T-cell (primary cell): ENCODE results near the gene ARSG. TPM values are rescaled to one million over a fixed set of nuclear protein-coding genes. Genes with fewer than 3 reads are reported as not detected.
"Not testable (repeated sequence)": the region's sequence is repeated elsewhere in the genome, so short reads cannot be mapped to it uniquely, and the experiment has no call there.

ENCODE experiments used
- ATAC-seq, 4 experiments: fragments of 200-7000 bp in 3 of 4; fragments of 150-1000 bp in 1 of 4; cut with Tn5 transposase; replicated peaks in 1 of 4; 1 replicate in 3 of 4; 2 replicates in 1 of 4; pipeline ENCODE4 v1.10.0; 2021; ENCODE audit warnings: moderate library complexity in 3 of 4, mild to moderate bottlenecking in 2 of 4, moderate number of reproducible peaks in 1 of 4
- CTCF ChIA-PET, 2 donors: fragments of 300-600 bp; sonication (Branson Sonifier 250); formaldehyde crosslinking; loops; one replicate each; lab custom pipeline; 2022; ENCODE audit warnings: antibody characterized with exemption in 2 of 2; lab: Charles Lee
- POLR2A ChIA-PET, 2 donors: fragments of 300-600 bp; sonication (Branson Sonifier 250); formaldehyde crosslinking; loops; one replicate each; lab custom pipeline; 2022; ENCODE audit warnings: antibody characterized with exemption in 2 of 2; lab: Charles Lee
- DNase-seq, 35 experiments: peaks; one replicate each; pipeline versions ENCODE4 v3.0.0 to v3.0.0-alpha.2; 2013 to 2023
- H3K27ac ChIP-seq: one replicate; pipeline ENCODE4 v1.5.1; 2013; ENCODE audit warnings: low read length
- H3K27me3 ChIP-seq, 2 experiments: replicated peaks in 1 of 2; 1 replicate in 1 of 2; 2 replicates in 1 of 2; pipeline versions ENCODE4 v1.6.1 to v1.7.0; 2013; ENCODE audit warnings: low read length in 1 of 2, mixed read lengths in 1 of 2; ENCODE audit not compliant: control insufficient read depth in 2 of 2, insufficient read depth in 2 of 2; ENCODE audit errors: extremely low read depth in 1 of 2
- H3K36me3 ChIP-seq, 2 donors: 1 replicate in 1 of 2; 2 replicates in 1 of 2; pipeline versions ENCODE4 v1.6.1 to v1.7.0; 2013; ENCODE audit warnings: low read length in 1 of 2; ENCODE audit not compliant: control insufficient read depth in 2 of 2, insufficient read depth in 1 of 2; ENCODE audit errors: extremely low read depth in 1 of 2
- H3K4me1 ChIP-seq, 2 experiments: 1 replicate in 1 of 2; 2 replicates in 1 of 2; pipeline versions ENCODE4 v1.6.1 to v1.7.0; 2013; ENCODE audit warnings: low read length in 2 of 2, mixed read lengths in 1 of 2; ENCODE audit not compliant: insufficient read depth in 2 of 2, control insufficient read depth in 1 of 2; ENCODE audit errors: extremely low read depth in 1 of 2
- H3K4me3 ChIP-seq, 2 donors: 1 replicate in 1 of 2; 2 replicates in 1 of 2; pipeline versions ENCODE4 v1.5.1 to v1.7.0; 2013; ENCODE audit warnings: mild to moderate bottlenecking in 2 of 2, low read length in 1 of 2, moderate library complexity in 1 of 2; ENCODE audit not compliant: control insufficient read depth in 1 of 2; ENCODE audit errors: extremely low read depth in 1 of 2
- H3K9me3 ChIP-seq: 2 replicates; pipeline ENCODE4 v1.7.0; 2013
- H3K27ac Mint-ChIP-seq, 2 donors: one replicate each; pipeline ENCODE4 v1.8.0; 2020 to 2021; ENCODE audit warnings: mild to moderate bottlenecking in 2 of 2, mixed read lengths in 2 of 2
- H3K27me3 Mint-ChIP-seq, 2 donors: one replicate each; pipeline ENCODE4 v1.8.0; 2021 to 2022; ENCODE audit warnings: mixed read lengths in 2 of 2
- H3K36me3 Mint-ChIP-seq: one replicate; pipeline ENCODE4 v1.8.0; 2021; ENCODE audit warnings: mixed read lengths
- H3K4me1 Mint-ChIP-seq, 3 donors: one replicate each; pipeline ENCODE4 v1.8.0; 2020 to 2022; ENCODE audit warnings: mixed read lengths in 3 of 3, mild to moderate bottlenecking in 1 of 3
- H3K4me3 Mint-ChIP-seq, 3 donors: one replicate each; pipeline ENCODE4 v1.8.0; 2020 to 2022; ENCODE audit warnings: mild to moderate bottlenecking in 3 of 3, mixed read lengths in 3 of 3, moderate library complexity in 3 of 3
- H3K9me3 Mint-ChIP-seq, 3 donors: one replicate each; pipeline ENCODE4 v1.8.0; 2020 to 2022; ENCODE audit warnings: mixed read lengths in 3 of 3
- WGBS: methylation state at CpG from one replicate; pipeline ENCODE4 v1.1.5; 2013; ENCODE audit warnings: missing lambda C conversion rate; ENCODE audit not compliant: insufficient coverage; 5-methylcytosine and 5-hydroxymethylcytosine counted together
- total RNA-seq, 35 experiments: library from RNA in 6 of 35; stranded (reverse) in 6 of 35; fragments of 120-200 nt in 1 of 35; gene quantifications; one replicate each; pipeline versions ENCODE4 v1.2.1 to v1.2.4 and lab custom pipeline; 2013 to 2026

Gene ARSG
- total RNA-seq, 5 donors from 2014 or later (not counting 1 experiment from before 2014, with no cell fraction given), result 14.5 to 22.9 (median 17.8) TPM

DNA sequence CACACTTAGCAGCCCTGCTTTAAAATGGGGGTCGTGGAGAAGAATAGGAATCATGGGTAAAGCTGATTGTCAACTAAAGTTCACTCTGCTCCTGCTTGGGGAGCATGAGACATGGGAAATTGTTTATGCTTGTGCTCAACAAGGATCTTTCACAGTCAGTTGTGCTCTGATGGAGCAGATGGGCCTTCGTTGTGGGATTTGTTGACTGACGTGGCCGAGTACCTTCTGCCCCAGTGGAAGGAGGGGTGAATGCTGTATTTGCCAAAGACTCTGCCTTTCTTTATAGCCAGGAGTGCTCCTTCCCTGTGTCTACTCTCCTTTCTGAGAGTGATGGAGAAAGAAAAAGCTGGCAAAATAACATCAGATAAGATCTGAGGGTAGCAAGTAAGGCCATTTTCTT is 11.4 kb downstream of the ARSG start:
- ChIA-PET POLR2A (no interaction called here), CTCF (no interaction called here)
- ATAC-seq (no peak), DNase-seq (no peak)
- Histone ChIP-seq H3K4me3 (no peak overlapping the region), H3K9me3 (no peaks in the 10 kb centered on the region), H3K27me3 (no peaks in the 10 kb centered on the region), H3K27ac (no peak overlapping the region), H3K36me3 (no peaks in the 10 kb centered on the region), H3K4me1 (peaks cover 9 to 18% of the 10 kb centered on the region in 2 experiments)
- Mint-ChIP-seq H3K27me3 (no peaks in the 10 kb centered on the region), H3K36me3 (peaks cover 8% of the 10 kb centered on the region), H3K27ac (peak overlapping the region in 1 of 2 donors; percentile 75), H3K9me3 (no peaks in the 10 kb centered on the region), H3K4me1 (peaks cover 37 to 48% (median 44%) of the 10 kb centered on the region in 3 donors), H3K4me3 (no peak overlapping the region)
- WGBS, result 100% methylated on average over 2 of the region's 4 CpGs

DNA sequence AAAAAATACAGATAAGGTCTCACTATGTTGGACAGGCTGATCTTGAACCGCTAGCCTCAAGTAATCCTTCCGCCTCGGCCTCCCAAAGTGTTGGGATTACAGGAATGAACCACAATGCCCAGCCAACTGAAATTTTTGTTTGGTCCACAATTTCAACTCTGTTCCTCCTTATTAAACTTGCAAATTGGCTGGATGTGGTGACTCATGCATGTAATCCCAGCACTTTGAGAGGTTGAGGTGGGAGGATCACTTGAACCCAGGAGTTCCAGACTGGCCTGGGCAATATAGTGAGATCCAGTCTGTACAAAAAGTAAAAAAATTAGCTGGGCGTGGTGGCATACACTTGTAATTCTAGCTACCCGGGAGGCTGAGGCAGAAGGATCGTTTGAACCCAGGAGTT is 13.4 kb downstream of the ARSG start:
- ATAC-seq (no peak), DNase-seq (no peak)
- Mint-ChIP-seq H3K27me3 (no peaks in the 10 kb centered on the region), H3K4me3 (no peak overlapping the region), H3K36me3 (peaks cover 14% of the 10 kb centered on the region), H3K9me3 (no peaks in the 10 kb centered on the region), H3K4me1 (peaks cover 32 to 40% (median 33%) of the 10 kb centered on the region in 3 donors), H3K27ac (no peak overlapping the region)
- ChIA-PET CTCF (no interaction called here), POLR2A (no interaction called here)
- H3K27ac ChIP-seq, result no peak overlapping the region
- no peaks in the 10 kb centered on the region for H3K9me3 ChIP-seq
- no peak overlapping the region for H3K4me3 ChIP-seq
- 100% methylated on average over 3 of the region's 6 CpGs for WGBS
- H3K4me1 ChIP-seq, result peaks cover 2 to 11% of the 10 kb centered on the region in 2 experiments
- no peaks in the 10 kb centered on the region for H3K27me3 ChIP-seq
- peaks cover 0 to 2% of the 10 kb centered on the region in 2 donors for H3K36me3 ChIP-seq

DNA sequence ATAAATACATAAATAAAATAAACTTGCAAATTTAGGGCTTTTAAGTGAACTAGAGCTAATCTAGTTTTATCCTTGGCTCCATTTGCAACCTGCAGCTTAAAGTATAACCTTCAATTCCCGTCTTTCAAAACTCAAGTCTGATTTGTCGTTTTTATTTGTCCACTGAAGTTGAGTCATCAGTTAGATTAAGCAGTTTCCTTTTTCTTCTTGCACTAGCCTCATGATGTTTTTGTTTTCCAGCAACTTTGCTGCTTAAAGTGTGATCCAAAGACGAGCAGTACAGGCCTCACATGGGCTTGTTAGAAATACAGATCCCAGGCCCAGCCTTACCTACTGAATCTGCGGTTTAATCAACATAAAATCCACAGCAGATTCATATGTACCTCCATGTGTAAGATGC is 13.8 kb downstream of the ARSG start:
- Histone ChIP-seq H3K4me1 (peaks cover 2 to 15% of the 10 kb centered on the region in 2 experiments), H3K36me3 (peaks cover 0 to 2% of the 10 kb centered on the region in 2 donors), H3K27me3 (no peaks in the 10 kb centered on the region), H3K27ac (no peak overlapping the region), H3K4me3 (no peak overlapping the region), H3K9me3 (no peaks in the 10 kb centered on the region)
- Mint-ChIP-seq H3K27me3 (no peaks in the 10 kb centered on the region), H3K27ac (peak overlapping the region in 1 of 2 donors; percentile 4), H3K4me1 (peaks cover 34 to 41% (median 35%) of the 10 kb centered on the region in 3 donors), H3K4me3 (no peak overlapping the region), H3K36me3 (peaks cover 14% of the 10 kb centered on the region), H3K9me3 (no peaks in the 10 kb centered on the region)
- no peak for DNase-seq
- WGBS, result no CpG with 5 or more reads among the region's 4 CpGs
- ChIA-PET CTCF (no interaction called here), POLR2A (no interaction called here)
- ATAC-seq, result no peak

DNA sequence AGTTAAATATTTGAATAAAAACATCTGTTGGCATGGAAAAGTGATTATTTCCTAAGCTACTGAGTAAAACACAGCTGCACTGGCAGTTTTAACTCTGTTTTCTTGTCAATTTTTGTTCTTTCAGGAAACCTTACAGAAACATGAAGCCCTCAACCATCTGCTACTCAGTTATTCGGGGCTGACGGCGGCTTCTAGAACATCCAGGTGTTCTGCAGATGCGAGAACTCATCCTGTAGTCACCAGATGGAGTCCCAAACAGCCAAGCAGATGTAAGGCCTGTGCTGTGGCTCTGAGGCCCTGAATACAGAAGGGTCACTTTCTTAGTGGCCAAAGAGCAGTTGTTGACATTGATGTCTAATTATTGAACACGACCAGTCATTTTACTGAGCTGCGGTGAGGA is 15.5 kb downstream of the ARSG start:
- no peak overlapping the region for H3K27ac ChIP-seq
- WGBS, result 98% methylated on average over 5 of the region's 6 CpGs

DNA sequence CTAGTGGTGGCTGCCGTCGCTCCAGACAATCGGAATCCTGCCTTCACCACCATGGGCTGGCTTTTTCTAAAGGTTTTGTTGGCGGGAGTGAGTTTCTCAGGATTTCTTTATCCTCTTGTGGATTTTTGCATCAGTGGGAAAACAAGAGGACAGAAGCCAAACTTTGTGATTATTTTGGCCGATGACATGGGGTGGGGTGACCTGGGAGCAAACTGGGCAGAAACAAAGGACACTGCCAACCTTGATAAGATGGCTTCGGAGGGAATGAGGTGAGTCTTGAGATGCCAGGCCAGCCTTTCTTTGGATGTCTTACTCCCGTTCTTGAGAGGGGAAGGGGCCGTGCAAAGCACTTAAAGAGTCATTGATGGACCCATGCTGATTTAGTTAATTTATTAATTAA is 16.1 kb downstream of the ARSG start:
- Mint-ChIP-seq H3K27ac (no peak overlapping the region), H3K36me3 (peaks cover 14% of the 10 kb centered on the region), H3K4me1 (peaks cover 41 to 50% (median 46%) of the 10 kb centered on the region in 3 donors), H3K9me3 (no peaks in the 10 kb centered on the region), H3K4me3 (peak overlapping the region in 1 of 3 donors; percentile 12), H3K27me3 (no peaks in the 10 kb centered on the region)
- CTCF ChIA-PET, result no interaction called here
- no peak for DNase-seq
- no peak overlapping the region for H3K4me3 ChIP-seq
- 88% methylated on average over 3 of the region's 8 CpGs for WGBS
- POLR2A ChIA-PET, result no interaction called here
- H3K36me3 ChIP-seq, result peaks cover 0 to 2% of the 10 kb centered on the region in 2 donors
- no peak for ATAC-seq
- peaks cover 6 to 31% of the 10 kb centered on the region in 2 experiments for H3K4me1 ChIP-seq
- no peak overlapping the region for H3K27ac ChIP-seq
- no peaks in the 10 kb centered on the region for H3K9me3 ChIP-seq
- no peaks in the 10 kb centered on the region for H3K27me3 ChIP-seq

More for the DNA sequence above, 15.5 kb downstream of the ARSG start:
- peaks cover 43 to 50% (median 43%) of the 10 kb centered on the region in 3 donors for H3K4me1 Mint-ChIP-seq
- ChIA-PET CTCF (no interaction called here), POLR2A (no interaction called here)
- Histone ChIP-seq H3K27me3 (no peaks in the 10 kb centered on the region), H3K4me1 (peaks cover 6 to 29% of the 10 kb centered on the region in 2 experiments), H3K9me3 (no peaks in the 10 kb centered on the region), H3K36me3 (peaks cover 0 to 2% of the 10 kb centered on the region in 2 donors), H3K4me3 (no peak overlapping the region)
- no peaks in the 10 kb centered on the region for H3K9me3 Mint-ChIP-seq
- H3K27ac Mint-ChIP-seq, result no peak overlapping the region
- DNase-seq, result no peak
- peaks cover 14% of the 10 kb centered on the region for H3K36me3 Mint-ChIP-seq
- H3K27me3 Mint-ChIP-seq, result no peaks in the 10 kb centered on the region
- H3K4me3 Mint-ChIP-seq, result no peak overlapping the region
- ATAC-seq, result no peak

DNA sequence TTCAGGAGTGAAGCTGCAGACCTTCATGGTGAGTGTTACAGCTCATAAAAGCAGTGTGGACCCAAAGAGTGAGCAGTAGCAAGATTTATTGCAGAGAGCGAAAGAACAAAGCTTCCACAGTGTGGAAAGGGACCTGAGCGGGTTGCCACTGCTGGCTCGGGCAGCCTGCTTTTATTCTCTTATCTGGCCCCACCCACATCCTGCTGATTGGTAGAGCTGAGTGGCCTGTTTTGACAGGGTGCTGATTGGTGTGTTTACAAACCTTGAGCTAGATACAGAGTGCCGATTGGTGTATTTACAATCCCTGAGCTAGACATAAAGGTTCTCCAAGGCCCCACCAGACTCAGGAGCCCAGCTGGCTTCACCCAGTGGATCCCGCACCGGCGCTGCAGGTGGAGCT is 17.2 kb downstream of the ARSG start:
- H3K27me3 ChIP-seq, H3K9me3 Mint-ChIP-seq, CTCF ChIA-PET, POLR2A ChIA-PET, ATAC-seq, H3K36me3 ChIP-seq, H3K4me3 ChIP-seq, H3K27ac ChIP-seq, H3K9me3 ChIP-seq, H3K4me3 Mint-ChIP-seq, H3K27me3 Mint-ChIP-seq, DNase-seq: not testable (repeated sequence)
- Mint-ChIP-seq H3K4me1 (peaks cover 46 to 53% (median 50%) of the 10 kb centered on the region in 3 donors), H3K27ac (peak overlapping the region in 1 of 2 donors; percentile 67), H3K36me3 (peaks cover 14% of the 10 kb centered on the region)
- peaks cover 6 to 36% of the 10 kb centered on the region in 2 experiments for H3K4me1 ChIP-seq
- no CpG with 5 or more reads among the region's 7 CpGs for WGBS
